ENCODE measurements around the gene HSPA9.

DNA sequence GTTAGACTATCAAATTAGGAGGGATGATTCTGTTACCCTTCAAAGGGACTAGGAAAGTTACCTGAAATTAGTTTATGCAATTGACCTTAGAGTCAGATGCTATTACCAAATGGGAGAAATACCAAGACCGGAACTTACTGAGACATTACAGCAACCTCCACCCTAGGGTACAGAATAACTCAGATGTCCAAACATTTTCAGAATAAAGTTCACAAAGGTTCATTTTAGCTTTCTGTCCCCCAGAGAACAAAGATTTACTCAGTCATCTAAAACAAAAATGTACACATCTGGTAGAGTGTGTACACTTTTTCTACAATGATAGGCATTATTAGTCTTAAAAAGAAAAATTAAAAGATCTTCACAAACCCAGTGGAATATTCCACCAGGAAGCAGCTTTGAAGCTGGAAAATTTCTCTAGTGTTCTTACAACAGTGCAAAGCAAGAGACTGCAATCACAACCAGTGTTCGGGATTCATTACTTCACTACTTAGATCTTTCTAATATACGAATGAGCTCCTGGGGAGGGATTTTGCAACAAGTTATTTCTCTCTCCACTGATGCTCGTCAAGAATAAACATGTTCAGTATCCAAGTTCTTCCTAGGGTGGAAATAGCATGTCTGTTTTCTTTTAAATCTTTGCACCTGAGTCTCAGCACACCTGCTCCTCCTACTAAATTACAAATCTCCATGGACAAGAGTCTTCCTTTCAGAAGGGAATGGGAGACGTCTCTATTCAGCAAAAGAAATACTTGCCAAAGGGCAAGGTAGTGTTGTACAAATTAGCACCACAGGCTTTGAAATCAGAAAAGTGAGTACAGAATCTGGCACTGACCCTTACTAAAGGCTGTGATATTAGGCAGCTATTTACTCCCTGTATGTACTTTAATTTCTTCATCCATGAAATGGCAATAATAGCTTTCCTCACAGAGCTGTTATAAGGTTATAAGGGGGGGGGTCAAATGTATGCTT, 40.9 kb downstream of the HSPA9 start:
- TF ChIP-seq CTCF (IDR thresholded peaks at IDR 0.05) (no peak), EHMT2 (IDR thresholded peaks at IDR 0.05; ENCODE audit: low read depth) (no peak), SMC3 (IDR thresholded peaks at IDR 0.05) (no peak), EP300 (IDR thresholded peaks at IDR 0.05) (no peak), POLR2A (IDR thresholded peaks at IDR 0.05; ENCODE audit: low read length) (no peak), HEYL (CRISPR knock-in tag; IDR thresholded peaks at IDR 0.05) (no peak)
- TF ChIP-seq, protein P1, sequence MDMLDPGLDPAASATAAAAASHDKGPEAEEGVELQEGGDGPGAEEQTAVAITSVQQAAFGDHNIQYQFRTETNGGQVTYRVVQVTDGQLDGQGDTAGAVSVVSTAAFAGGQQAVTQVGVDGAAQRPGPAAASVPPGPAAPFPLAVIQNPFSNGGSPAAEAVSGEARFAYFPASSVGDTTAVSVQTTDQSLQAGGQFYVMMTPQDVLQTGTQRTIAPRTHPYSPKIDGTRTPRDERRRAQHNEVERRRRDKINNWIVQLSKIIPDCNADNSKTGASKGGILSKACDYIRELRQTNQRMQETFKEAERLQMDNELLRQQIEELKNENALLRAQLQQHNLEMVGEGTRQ (IDR thresholded peaks at IDR 0.05) = no peak
